Hepatocyte (in vitro differentiated cells): ENCODE data around the gene JCHAIN.

Experiments used
- EZH2 ChIP-seq: fragments of 200-600 bp; sonication (generic); IDR thresholded peaks from 2 replicates; pipeline ENCODE4 v1.6.1; 2016; ENCODE audit warnings: antibody characterized with exemption, mild to moderate bottlenecking, borderline replicate concordance
- TF ChIP-seq, protein P1 (sequence below): fragments of 200-600 bp; sonication (generic); IDR thresholded peaks from 2 replicates; pipeline ENCODE4 v1.5.1; 2016; ENCODE audit warnings: antibody characterized with exemption, mild to moderate bottlenecking; ENCODE audit not compliant: poor library complexity

DNA sequence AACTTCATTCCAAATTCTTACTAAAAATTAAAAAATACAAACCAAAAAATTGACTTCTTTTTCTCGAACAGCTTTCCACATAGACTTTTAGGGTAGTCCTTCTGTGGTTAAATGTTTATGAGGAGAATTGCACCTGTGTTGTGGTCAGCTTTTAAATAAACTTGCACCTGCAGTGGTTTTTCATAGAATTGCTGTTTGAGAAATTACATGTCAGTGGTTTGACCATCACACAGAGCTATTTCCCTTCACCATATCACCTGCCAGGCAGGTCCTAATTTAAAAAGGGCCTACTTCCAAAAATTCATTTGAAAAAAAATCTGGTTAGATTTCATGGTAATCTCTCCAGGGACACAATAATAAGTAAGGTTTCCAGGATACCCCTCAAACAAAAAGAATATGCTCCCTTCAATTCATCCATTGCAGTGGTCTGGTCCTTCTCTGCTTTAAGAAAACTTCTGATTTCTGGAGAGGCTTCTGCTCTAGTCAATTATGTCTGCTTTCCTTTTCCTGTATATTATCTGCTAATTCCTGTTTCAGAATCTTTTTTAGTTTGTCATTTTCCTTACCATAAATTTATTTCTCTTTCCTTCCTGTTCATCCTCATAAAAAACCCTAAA lies 12.2 kb upstream of the JCHAIN start:
- TF ChIP-seq, protein P1, sequence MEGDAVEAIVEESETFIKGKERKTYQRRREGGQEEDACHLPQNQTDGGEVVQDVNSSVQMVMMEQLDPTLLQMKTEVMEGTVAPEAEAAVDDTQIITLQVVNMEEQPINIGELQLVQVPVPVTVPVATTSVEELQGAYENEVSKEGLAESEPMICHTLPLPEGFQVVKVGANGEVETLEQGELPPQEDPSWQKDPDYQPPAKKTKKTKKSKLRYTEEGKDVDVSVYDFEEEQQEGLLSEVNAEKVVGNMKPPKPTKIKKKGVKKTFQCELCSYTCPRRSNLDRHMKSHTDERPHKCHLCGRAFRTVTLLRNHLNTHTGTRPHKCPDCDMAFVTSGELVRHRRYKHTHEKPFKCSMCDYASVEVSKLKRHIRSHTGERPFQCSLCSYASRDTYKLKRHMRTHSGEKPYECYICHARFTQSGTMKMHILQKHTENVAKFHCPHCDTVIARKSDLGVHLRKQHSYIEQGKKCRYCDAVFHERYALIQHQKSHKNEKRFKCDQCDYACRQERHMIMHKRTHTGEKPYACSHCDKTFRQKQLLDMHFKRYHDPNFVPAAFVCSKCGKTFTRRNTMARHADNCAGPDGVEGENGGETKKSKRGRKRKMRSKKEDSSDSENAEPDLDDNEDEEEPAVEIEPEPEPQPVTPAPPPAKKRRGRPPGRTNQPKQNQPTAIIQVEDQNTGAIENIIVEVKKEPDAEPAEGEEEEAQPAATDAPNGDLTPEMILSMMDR: no peak
- no peak for TF ChIP-seq EZH2
